Anterior cingulate cortex (tissue), 58 donors: ENCODE measurements around the gene ADCY7.

Experiments
- DNase-seq, 58 donors: peaks; one replicate each; lab custom pipeline; 2025; lab: John Stamatoyannopoulos, UW

The ADCY7 gene

GRCh38 chr16:50360033-50360778 lies 93.9 kb downstream of the ADCY7 start:
- DNase-seq: no peak

DNA sequence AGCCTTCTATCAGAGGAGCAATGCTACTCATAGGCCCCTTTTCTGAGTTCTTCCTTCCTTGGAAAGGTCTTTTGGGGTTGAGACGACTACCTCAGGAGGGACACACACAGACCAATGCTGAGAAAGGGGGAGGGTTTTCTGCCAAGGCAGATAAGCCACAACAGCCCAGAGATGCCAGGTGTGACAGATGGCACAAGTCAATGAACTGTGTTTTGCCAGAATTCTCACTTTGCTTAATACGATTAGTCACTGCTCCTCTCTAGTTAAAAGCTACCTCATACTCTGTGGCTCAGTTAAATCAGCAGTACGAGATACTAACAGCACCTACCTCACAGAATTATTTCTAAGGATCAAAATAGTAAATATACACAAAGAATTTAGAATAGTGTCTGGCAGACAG lies 94.4 kb downstream of the ADCY7 start:
- DNase-seq: no peak

- DNase-seq: no peak
Measured at GRCh38 chr16:50363656-50364055, 97.3 kb downstream of the ADCY7 start.

GRCh38 chr16:50365791-50366575 lies 99.6 kb downstream of the ADCY7 start:
- DNase-seq: no peak
